ENCODE results near the gene NAGS. TPM values are rescaled to one million over a fixed set of nuclear protein-coding genes. Genes with fewer than 3 reads are reported as not detected.

NAGS gene
- total and polyA plus RNA-seq, 4 donors = 2.6 to 10.7 (median 5.0) TPM

DNA sequence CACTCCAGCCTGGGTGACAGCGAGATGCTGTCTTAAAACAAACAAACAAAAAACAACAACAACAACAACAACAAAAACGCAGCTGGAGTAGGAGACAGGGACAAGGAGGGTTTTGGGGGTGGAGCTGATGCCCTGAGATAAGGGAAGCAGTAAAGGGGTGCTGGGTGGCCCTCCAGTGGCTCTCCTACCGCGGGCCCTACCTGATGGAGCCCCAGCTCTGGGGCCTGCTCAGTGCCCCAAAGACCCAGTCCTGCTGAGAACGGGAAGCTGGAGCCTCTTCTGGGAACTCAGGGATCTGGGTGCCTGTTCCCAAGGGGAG is 21.3 kb upstream of the NAGS start:
- Histone ChIP-seq H3K9me3 (ENCODE audit: control insufficient read depth in 4 of 4, insufficient read depth in 3 of 4, low read length in 3 of 4) (no peaks in the 10 kb centered on the region), H3K27ac (ENCODE audit: low read depth in 1 of 2, low read length in 1 of 2) (no peak overlapping the region), H3K27me3 (ENCODE audit: control insufficient read depth in 3 of 3, insufficient read depth in 3 of 3, low read length in 2 of 3) (peaks cover 0 to 41% (median 36%) of the 10 kb centered on the region in 3 donors), H3K36me3 (ENCODE audit: control insufficient read depth in 4 of 4, insufficient read depth in 4 of 4, low read length in 4 of 4) (no peaks in the 10 kb centered on the region), H3K9ac (ENCODE audit: insufficient read depth in 1 of 2, low read length in 2 of 2) (no peak overlapping the region), H3K4me1 (ENCODE audit: control insufficient read depth in 5 of 5, insufficient read depth in 5 of 5, low read length in 5 of 5) (peaks cover 0 to 9% (median 3%) of the 10 kb centered on the region in 5 donors), H3K4me3 (no peak overlapping the region)
- 21 to 23% methylated on average over 5 of the region's 5 CpGs for WGBS, 2 donors
- ATAC-seq (ENCODE audit: insufficient read depth, low FRiP score) (no peak), DNase-seq (no peak)
- TF ChIP-seq, protein P1, sequence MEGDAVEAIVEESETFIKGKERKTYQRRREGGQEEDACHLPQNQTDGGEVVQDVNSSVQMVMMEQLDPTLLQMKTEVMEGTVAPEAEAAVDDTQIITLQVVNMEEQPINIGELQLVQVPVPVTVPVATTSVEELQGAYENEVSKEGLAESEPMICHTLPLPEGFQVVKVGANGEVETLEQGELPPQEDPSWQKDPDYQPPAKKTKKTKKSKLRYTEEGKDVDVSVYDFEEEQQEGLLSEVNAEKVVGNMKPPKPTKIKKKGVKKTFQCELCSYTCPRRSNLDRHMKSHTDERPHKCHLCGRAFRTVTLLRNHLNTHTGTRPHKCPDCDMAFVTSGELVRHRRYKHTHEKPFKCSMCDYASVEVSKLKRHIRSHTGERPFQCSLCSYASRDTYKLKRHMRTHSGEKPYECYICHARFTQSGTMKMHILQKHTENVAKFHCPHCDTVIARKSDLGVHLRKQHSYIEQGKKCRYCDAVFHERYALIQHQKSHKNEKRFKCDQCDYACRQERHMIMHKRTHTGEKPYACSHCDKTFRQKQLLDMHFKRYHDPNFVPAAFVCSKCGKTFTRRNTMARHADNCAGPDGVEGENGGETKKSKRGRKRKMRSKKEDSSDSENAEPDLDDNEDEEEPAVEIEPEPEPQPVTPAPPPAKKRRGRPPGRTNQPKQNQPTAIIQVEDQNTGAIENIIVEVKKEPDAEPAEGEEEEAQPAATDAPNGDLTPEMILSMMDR (IDR thresholded peaks at IDR 0.05; ENCODE audit: control extremely low read depth, extremely low read depth) = no peak

DNA sequence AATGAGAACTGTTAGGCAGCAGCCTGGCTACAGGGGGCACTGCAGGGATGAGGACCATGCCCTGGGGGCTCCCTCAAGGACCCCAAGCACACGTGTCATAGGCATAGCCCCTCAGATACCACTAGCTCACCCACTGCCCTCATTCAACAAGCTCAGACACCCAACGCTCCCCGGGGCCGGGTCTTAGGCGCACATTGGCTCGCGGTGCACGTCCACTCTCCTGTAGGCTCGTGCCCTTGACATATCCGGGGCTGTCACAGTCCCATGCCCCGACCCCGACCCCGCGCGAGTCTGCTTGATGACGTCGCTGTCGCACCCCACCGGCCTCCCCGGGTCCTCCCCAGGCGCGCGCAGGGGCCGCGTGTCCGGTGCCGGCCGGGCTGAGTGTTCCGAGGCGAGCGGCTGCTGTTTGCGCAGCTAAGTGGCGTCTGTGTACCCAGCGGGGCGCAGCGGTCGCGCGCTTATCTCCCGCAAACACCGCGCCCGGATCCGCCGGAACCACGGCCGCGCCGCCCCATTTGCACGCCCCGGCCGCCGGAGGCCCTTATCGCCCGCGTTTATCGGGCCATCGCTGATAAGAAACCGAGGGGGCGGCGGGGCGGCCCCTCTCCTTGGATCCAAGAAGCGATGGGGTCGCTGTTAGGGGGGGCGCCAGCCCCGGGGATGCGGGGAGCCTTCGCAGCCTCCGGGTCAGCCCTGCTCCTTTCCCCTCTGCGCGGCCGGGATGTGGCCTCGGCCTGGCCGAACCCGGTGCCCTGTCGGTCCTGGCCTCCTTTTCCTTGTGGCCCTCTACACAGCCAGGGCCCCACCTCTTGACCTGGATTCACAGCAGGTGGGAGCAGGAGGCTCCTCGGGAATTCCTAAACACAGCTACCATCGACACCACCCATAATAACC is 20.7 kb upstream of the NAGS start:
- Histone ChIP-seq H3K36me3 (ENCODE audit: control insufficient read depth in 4 of 4, insufficient read depth in 4 of 4, low read length in 4 of 4) (no peaks in the 10 kb centered on the region), H3K4me1 (ENCODE audit: control insufficient read depth in 5 of 5, insufficient read depth in 5 of 5, low read length in 5 of 5) (peaks cover 0 to 9% (median 3%) of the 10 kb centered on the region in 5 donors), H3K9me3 (ENCODE audit: control insufficient read depth in 4 of 4, insufficient read depth in 3 of 4, low read length in 3 of 4) (no peaks in the 10 kb centered on the region), H3K4me3 (peak overlapping the region; percentile 14), H3K27ac (ENCODE audit: low read depth in 1 of 2, low read length in 1 of 2) (peak overlapping the region in 1 of 2 donors; percentile 47), H3K9ac (ENCODE audit: insufficient read depth in 1 of 2, low read length in 2 of 2) (peak overlapping the region in 1 of 2 donors; percentile 16), H3K27me3 (ENCODE audit: control insufficient read depth in 3 of 3, insufficient read depth in 3 of 3, low read length in 2 of 3) (peaks cover 0 to 41% (median 39%) of the 10 kb centered on the region in 3 donors)
- TF ChIP-seq, protein P1 (IDR thresholded peaks at IDR 0.05; ENCODE audit: control extremely low read depth, extremely low read depth) = no peak
- DNase-seq (peak; percentile 39 to 76 (median 67)), ATAC-seq (ENCODE audit: insufficient read depth, low FRiP score) (peak; percentile 41)
- WGBS, 2 donors = 2% methylated on average over 48 to 78 of the region's 78 CpGs

DNA sequence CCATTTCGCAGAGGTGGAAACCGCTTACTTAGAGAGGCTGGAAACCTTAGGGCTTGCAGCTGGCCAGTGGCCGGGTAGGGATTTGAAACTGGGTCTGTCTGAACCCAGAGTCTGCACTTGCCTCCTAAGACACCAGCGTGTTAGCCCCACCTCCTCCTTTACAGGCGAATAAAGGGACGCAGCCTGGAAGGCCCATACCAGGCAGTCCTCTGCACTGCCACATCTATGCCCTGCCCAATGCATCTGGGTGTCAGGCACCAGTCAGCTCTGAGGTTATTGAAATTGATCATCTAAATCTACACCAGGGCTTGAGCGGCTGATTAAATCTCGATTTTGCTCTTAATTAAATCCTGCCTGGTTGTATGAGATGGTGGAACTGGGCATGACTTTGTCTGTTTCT is 19.9 kb upstream of the NAGS start:
- peaks cover 0 to 9% (median 3%) of the 10 kb centered on the region in 5 donors for H3K4me1 ChIP-seq (ENCODE audit: control insufficient read depth in 5 of 5, insufficient read depth in 5 of 5, low read length in 5 of 5)
- ATAC-seq (ENCODE audit: insufficient read depth, low FRiP score) (no peak), DNase-seq (no peak)
- 81 to 89% methylated on average over 8 of the region's 8 CpGs for WGBS, 2 donors
- H3K4me3 ChIP-seq = no peak overlapping the region
- TF ChIP-seq, protein P1 (IDR thresholded peaks at IDR 0.05; ENCODE audit: control extremely low read depth, extremely low read depth) = no peak
- H3K9ac ChIP-seq (ENCODE audit: insufficient read depth in 1 of 2, low read length in 2 of 2) = no peak overlapping the region
- H3K9me3 ChIP-seq (ENCODE audit: control insufficient read depth in 4 of 4, insufficient read depth in 3 of 4, low read length in 3 of 4) = no peaks in the 10 kb centered on the region
- H3K36me3 ChIP-seq (ENCODE audit: control insufficient read depth in 4 of 4, insufficient read depth in 4 of 4, low read length in 4 of 4) = no peaks in the 10 kb centered on the region
- H3K27ac ChIP-seq (ENCODE audit: low read depth in 1 of 2, low read length in 1 of 2) = no peak overlapping the region
- H3K27me3 ChIP-seq (ENCODE audit: control insufficient read depth in 3 of 3, insufficient read depth in 3 of 3, low read length in 2 of 3) = peaks cover 0 to 41% (median 39%) of the 10 kb centered on the region in 3 donors

All from lung (tissue), 12 donors.